WI38 (cell line): ENCODE data around the gene ME3.
"Not testable (repeated sequence)": the region's sequence is repeated elsewhere in the genome, so short reads cannot be mapped to it uniquely, and the experiment has no call there.

ENCODE experiments used
- H3K4me3 ChIP-seq: 2 replicates; pipeline ENCODE4 v1.5.1; 2011; ENCODE audit warnings: low read depth, mild to moderate bottlenecking, control low read depth, low read length
- TF ChIP-seq, protein P1 (sequence below): IDR thresholded peaks from 2 replicates; pipeline ENCODE4 v1.5.1; 2012; ENCODE audit warnings: low read depth, mild to moderate bottlenecking, control low read depth, low read length

ME3 gene

DNA sequence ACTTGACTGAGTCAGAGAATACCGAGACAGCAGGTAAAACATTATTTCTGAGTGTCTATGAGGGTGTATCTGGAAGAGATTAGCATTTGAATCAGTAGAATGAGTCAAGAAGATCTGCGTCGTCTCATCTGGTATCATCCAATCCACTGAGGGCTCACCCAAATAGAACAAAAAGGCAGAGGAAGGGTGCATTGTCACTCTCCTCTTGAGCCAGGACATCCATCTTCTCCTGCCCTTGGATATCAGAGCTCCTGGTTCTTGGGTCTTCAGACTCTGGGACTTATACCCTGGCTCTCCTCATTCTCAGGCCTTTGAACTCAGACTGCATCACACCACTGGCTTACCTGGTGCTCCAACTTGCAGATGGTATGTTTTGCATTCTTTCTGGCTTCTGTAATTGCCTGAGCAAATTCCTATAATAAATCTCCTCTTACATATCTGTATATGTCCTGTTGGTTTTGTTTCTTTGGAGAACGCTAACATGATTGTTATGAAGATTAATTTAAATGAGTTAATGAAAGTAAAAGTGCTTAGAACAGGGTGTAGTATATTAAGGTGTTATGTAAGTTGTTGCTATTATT, 49.3 kb downstream of the ME3 start:
- H3K4me3 ChIP-seq = no peak overlapping the region
- TF ChIP-seq, protein P1, sequence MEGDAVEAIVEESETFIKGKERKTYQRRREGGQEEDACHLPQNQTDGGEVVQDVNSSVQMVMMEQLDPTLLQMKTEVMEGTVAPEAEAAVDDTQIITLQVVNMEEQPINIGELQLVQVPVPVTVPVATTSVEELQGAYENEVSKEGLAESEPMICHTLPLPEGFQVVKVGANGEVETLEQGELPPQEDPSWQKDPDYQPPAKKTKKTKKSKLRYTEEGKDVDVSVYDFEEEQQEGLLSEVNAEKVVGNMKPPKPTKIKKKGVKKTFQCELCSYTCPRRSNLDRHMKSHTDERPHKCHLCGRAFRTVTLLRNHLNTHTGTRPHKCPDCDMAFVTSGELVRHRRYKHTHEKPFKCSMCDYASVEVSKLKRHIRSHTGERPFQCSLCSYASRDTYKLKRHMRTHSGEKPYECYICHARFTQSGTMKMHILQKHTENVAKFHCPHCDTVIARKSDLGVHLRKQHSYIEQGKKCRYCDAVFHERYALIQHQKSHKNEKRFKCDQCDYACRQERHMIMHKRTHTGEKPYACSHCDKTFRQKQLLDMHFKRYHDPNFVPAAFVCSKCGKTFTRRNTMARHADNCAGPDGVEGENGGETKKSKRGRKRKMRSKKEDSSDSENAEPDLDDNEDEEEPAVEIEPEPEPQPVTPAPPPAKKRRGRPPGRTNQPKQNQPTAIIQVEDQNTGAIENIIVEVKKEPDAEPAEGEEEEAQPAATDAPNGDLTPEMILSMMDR = no peak

DNA sequence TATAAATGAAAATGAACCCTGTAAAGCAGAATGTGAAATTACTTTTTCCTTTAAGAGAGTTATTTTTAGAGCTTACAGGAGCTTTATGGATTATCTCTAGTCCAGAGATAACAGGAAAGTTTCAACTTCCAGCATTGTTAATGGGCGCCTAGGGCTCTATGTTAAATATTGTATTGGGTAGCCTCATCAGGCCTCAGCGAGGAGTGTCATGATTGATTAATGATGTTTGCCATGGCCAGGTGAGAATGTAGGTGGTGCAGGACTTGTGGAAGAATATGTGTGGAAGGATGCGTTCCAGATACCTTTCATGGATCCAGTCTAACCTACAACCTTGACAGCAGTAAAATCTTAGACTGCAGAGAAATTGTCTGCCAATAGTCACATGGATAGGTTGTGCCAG, 50.6 kb downstream of the ME3 start:
- H3K4me3 ChIP-seq = no peak overlapping the region
- TF ChIP-seq, protein P1 = no peak

DNA sequence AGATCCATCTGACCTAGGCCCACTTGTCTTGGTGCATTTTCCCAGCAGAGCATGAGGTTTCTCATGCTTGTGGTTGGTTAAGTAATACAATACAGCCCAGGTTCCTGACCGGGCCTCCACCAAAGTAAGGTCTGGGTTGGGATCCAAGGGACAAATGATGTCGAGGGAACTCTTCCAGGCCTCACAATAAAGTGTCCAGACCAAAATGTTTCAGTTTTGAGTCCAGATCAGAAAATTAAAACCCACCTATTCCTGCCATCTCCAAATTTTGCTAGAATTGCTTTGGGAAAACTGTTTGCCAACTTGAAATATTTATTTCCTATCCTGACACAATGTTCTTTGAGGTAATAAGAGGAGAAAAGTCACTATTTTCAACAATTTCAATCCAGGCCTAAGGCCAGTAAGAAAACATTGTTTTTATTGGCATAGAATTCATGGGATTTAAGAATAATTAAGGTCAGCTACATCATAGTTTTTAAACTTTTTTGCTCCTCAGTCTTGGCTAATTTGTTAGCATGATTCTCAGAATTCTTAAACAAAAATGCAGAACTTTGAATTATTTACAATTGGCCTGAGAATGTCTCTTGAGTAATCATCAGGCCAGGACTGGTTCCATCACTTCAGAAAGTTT, 51.4 kb downstream of the ME3 start:
- TF ChIP-seq, protein P1 = no peak

DNA sequence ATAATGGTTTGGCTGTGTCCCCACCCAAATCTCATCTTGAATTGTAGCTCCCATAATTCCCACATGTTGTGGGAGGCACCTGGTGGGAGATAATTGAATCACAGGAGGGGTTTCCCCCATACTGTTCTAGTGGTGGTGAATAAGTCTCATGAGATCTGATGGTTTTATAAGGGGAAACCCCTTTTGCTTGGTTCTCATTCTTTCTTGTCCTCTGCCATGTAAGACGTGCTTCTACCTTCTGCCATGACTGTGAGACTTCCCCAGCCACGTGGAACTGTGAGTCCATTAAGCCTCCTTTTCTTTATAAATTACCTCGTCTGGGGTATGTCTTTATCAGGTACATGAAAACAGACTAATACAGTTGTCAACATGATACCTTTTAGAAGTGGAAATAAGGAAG, 53.0 kb downstream of the ME3 start:
- H3K4me3 ChIP-seq = not testable (repeated sequence)

More for the DNA sequence above, 51.4 kb downstream of the ME3 start:
- H3K4me3 ChIP-seq = no peak overlapping the region

DNA sequence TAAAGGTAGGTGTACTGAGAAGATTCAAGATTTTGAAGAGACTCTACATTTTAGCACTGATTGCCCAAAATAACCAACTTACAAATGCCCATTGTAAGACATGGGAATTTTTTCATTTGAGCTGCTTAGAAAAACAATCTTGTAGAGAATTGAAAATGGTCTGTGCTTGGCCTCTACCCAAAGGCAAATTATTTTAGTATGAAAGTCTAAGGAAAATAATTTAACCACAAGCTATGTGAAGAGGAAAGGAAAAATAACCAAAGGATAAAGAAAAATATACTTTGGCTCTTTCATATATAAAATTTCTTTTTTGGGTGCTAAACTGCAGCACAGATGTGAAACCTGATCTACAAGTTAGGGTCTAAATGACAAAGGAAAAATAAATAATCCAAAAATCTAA, 54.9 kb downstream of the ME3 start:
- no peak overlapping the region for H3K4me3 ChIP-seq
- TF ChIP-seq, protein P1 = no peak

DNA sequence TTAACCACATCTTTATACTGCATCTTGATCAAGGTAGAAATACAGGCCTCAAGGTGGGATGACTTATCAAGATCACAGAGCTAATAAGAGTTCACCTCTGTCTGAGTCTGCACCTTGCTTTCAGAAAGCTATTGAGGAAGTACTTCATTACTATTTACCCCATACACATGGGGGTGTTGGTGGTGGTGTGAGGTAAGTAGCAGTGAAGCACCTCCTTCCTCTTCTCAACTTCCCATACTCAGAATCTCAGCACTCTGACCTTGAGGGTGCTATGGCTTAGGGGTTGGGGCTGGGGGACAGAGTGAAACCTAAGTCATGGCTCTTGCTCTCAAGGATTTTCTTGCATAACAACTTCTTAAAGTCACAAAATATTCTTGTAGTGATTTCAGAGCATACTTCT, 56.9 kb downstream of the ME3 start:
- H3K4me3 ChIP-seq = no peak overlapping the region
- TF ChIP-seq, protein P1 = no peak

DNA sequence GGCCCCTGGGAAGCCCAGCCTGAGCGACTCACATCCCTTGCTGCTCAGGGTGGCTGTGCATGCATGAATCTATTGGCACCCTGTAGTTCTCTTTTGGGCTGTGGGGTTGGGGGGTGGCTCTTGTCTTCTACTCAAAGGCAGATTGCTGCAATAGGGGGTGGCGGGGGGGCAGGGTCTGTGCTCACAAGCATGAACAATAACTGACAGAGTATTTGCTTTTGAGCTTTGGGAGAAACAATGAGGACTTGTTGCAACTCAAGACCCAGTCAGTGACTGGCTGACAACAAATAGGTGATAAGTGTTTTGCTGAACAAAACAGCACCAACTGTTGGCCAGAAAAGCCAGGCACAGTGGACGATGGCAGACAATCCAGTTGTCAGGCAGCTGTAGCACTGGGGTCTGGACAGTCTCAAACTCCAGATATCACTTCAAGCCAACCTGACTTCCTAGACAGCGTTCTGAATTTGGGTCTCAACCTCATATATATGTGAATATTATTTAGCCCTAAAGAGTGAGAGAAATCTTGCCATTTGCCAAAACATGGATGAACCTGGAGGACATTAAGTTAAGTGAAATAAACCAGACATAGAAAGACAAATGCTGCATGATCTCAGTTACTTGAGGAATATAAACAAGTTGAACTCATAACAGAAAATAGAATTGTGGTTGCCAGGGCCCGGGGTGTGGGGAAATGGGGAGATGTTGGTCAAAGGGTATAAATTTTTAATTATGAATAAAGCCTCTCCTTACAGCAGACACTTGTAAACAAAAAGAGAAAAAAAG, 61.7 kb downstream of the ME3 start:
- TF ChIP-seq, protein P1 = no peak
- H3K4me3 ChIP-seq = no peak overlapping the region
